ENCODE results near the gene PASK.
A peak's percentile ranks its signal among the peaks of the same experiment; 100 is the strongest.
"Not testable (repeated sequence)": the region's sequence is repeated elsewhere in the genome, so short reads cannot be mapped to it uniquely, and the experiment has no call there.

PASK gene

DNA sequence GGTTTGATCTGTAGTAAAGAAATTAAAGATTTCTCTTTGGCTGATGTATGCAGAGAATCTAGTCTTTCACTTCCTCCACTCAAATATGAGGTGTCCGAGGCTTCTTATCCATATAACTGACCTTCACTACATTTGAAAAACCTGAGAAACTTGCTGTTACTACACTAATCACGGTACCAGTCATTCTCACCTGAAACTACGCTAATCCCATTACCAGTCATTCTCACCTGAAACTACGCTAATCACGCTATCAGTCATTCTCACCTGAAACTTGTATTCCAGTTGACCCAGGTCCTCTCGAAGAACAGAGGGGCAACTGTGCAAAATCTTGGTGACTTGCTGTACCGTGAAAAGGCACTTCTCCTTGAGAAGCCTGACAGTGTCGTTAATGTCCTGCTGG lies 52.3 kb downstream of the PASK start:
- no peak for TF ChIP-seq JUND (IDR thresholded peaks at IDR 0.05; ENCODE audit: low read depth)
- DNase-seq (ENCODE audit: low read depth in 1 of 2, low spot score in 1 of 2), result no peak
- in situ Hi-C loops (cut with HindIII; ENCODE audit: low pct_unique_long_range_greater_than_20kb, low sequenced_read_pairs), result no loop called here

GRCh38 chr2:241095594-241096290 lies 53.5 kb downstream of the PASK start:
- in situ Hi-C loops (cut with HindIII; ENCODE audit: low pct_unique_long_range_greater_than_20kb, low sequenced_read_pairs), result no loop called here
- DNase-seq (ENCODE audit: low read depth in 1 of 2, low spot score in 1 of 2), result no peak
- TF ChIP-seq JUND (IDR thresholded peaks at IDR 0.05; ENCODE audit: low read depth), result no peak

DNA sequence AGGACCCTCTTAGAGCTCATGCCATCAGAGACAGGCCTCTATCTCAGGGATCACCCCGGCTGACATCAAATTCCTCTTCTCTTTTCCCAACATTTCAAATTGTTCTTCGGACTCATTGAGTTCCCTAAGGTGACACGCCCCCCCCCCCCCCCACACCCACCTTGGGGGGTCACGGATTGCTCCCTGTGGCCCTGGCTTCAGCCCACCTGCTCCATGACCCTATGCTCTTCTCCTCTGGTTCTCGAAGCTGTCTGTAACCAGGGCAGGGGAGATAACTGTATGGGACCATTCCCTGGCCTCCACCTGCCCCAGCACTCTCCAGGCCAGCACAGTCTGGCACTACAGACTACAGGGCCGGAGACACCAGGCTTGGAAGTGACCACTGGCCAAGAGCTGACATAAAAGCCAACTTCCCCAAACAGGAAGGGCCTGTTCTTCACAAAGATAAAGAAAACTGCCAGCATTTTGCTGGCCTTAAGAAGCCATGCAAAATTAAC lies 54.3 kb downstream of the PASK start:
- TF ChIP-seq JUND (IDR thresholded peaks at IDR 0.05; ENCODE audit: low read depth), result no peak
- in situ Hi-C loops (cut with HindIII; ENCODE audit: low pct_unique_long_range_greater_than_20kb, low sequenced_read_pairs), result no loop called here
- DNase-seq (ENCODE audit: low read depth in 1 of 2, low spot score in 1 of 2), result no peak

GRCh38 chr2:241094172-241094571 lies 55.1 kb downstream of the PASK start:
- TF ChIP-seq JUND (IDR thresholded peaks at IDR 0.05; ENCODE audit: low read depth), result no peak
- no peak for DNase-seq (ENCODE audit: low read depth in 1 of 2, low spot score in 1 of 2)
- in situ Hi-C loops (cut with HindIII; ENCODE audit: low pct_unique_long_range_greater_than_20kb, low sequenced_read_pairs), result no loop called here

- in situ Hi-C loops (cut with HindIII; ENCODE audit: low pct_unique_long_range_greater_than_20kb, low sequenced_read_pairs), result not testable (repeated sequence)
- peak in 1 of 2 experiments; percentile 80 for DNase-seq (ENCODE audit: low read depth in 1 of 2, low spot score in 1 of 2)
These were observed 56.0 kb downstream of the PASK start for GRCh38 chr2:241093133-241093781.

DNA sequence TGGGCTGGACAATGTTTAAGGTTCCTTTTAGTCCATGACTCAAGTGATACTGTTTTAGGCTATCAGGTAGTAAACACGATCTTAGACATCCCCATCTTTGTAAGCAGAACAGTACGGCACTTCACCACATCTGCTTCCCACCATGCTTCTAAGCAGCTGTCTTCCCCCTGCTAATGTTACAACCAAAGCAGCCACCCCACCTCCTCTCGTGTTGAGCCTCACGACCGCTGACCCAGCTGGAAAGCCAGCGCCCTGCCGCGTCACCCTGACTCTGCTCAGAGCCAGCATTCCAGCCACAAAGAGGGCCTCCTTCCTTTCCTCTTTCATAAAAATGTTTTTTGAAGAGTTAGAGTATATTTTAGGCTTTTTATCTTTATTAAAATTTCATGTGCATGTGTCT lies 56.6 kb downstream of the PASK start:
- DNase-seq (ENCODE audit: low read depth in 1 of 2, low spot score in 1 of 2), result no peak
- no peak for TF ChIP-seq JUND (IDR thresholded peaks at IDR 0.05; ENCODE audit: low read depth)
- in situ Hi-C loops (cut with HindIII; ENCODE audit: low pct_unique_long_range_greater_than_20kb, low sequenced_read_pairs), result no loop called here

DNA sequence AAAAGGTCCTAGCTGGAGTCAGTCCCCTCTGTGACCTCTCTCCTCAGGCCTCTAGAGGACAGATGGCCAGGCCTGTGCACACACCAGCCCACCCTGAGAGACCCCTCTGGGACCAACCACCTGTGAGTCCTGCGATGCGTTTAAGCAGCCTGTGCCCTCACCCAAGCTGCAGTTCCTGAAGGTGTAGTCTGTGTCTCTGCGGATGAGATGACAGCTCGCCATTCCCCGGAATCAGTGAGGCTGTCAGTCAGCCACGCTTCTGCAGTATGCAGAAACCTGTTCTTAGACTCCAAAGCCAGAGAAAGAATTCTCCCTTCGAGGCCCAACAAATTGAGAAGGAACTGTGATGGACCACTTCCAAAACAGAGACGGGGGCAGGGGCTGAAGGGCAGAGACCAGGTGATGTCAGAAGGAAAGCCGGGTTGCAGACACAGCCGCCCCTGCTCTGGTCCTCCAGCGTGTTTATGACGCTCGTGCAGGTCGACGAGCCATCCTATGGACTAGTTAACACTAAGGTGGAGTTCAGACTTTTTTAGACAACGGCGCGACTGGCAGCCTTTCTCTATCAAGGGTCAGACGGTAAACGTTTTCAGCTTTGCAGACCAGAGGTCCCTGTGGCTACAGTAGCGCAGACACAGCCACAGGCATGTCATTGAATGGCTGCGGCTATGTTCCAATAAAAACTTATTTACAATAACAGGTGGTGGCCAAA lies 57.4 kb downstream of the PASK start:
- DNase-seq (ENCODE audit: low read depth in 1 of 2, low spot score in 1 of 2), result no peak

DNA sequence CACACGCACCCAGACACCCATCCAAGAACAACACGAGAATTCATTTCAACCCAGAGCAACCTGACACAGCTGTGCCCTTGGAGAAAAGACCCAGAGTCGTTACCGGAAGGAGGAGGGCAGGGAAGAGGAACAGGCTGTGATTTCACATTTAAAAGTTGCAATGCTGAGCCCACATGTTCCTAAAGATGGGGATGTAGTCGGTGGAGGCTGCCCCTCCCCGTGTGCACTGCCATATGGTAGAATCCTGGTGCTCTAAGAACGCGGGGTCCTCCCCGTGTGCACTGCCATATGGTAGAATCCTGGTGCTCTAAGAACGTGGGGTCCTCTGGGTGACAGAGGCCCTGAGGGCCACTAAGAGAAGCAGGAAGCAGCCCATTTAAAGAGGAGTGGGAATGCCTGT lies 58.1 kb downstream of the PASK start:
- TF ChIP-seq JUND (IDR thresholded peaks at IDR 0.05; ENCODE audit: low read depth), result no peak
- DNase-seq (ENCODE audit: low read depth in 1 of 2, low spot score in 1 of 2), result no peak
- in situ Hi-C loops (cut with HindIII; ENCODE audit: low pct_unique_long_range_greater_than_20kb, low sequenced_read_pairs), result no loop called here

More for the DNA sequence above, 57.4 kb downstream of the PASK start:
- no peak for TF ChIP-seq JUND (IDR thresholded peaks at IDR 0.05; ENCODE audit: low read depth)
- in situ Hi-C loops (cut with HindIII; ENCODE audit: low pct_unique_long_range_greater_than_20kb, low sequenced_read_pairs), result no loop called here

- no peak for DNase-seq (ENCODE audit: low read depth in 1 of 2, low spot score in 1 of 2)
- no peak for TF ChIP-seq JUND (IDR thresholded peaks at IDR 0.05; ENCODE audit: low read depth)
- in situ Hi-C loops (cut with HindIII; ENCODE audit: low pct_unique_long_range_greater_than_20kb, low sequenced_read_pairs), result no loop called here
These were observed 60.2 kb downstream of the PASK start for GRCh38 chr2:241088791-241089732.

DNA sequence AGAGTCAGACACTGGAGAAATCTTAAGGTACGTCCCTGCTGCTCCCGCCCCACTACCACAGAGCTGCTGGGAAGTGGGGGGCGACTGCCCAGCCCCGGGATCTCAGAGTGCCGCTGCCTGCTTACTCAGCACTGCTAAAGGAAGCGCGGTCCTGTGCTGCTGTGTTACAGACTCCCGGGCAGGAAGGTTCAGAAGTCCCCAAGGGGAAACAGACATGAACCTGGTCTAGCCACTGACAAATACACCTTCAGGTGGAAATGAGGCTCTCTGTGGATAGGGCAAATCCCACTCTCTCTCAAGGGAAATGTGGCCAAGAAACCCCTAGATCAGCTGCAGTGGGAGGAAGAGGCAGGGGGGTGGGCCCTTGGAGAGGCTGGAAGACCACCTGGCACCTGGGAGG lies 60.9 kb downstream of the PASK start:
- in situ Hi-C loops (cut with HindIII; ENCODE audit: low pct_unique_long_range_greater_than_20kb, low sequenced_read_pairs), result no loop called here
- TF ChIP-seq JUND (IDR thresholded peaks at IDR 0.05; ENCODE audit: low read depth), result no peak
- DNase-seq (ENCODE audit: low read depth in 1 of 2, low spot score in 1 of 2), result no peak

DNA sequence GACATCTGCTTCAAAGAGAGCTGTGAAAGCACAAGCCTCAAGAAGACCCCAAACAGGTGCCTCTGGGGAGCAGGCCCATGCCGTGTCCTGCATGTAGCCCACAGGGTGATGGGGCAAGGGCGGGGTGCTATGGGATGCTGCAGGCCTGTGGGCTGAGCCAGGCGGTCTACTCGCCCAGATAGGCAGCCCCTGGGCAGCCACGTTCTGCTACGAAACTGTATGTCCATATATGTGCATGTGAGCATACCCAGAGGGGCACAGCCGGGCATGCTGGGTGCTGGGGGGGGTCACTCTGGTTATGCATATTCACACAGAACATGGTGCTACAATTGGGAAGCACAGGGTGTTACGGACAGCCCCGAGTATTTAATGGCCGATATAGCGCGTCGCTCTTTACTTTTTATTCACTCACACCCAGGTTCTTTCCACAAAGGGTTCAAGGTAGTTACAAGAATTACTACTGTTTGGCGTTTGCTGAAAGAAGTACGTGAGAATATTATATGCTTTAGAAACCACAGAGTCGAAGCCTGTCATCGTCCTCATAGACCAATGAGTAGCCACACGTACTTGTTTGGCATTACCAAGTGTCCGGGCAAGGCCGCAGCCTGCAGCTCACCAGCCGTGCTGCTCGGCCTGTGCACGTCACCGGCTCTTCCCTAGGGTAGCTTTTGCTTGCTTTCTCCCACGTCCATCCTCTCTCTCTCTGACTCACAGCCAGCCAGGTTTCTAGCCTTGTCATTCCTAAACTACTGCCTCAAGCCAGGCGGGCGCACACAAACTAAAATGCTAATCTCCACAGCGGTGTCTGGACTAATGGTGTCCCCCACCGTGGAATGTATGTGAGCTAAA lies 61.6 kb downstream of the PASK start:
- no peak for TF ChIP-seq JUND (IDR thresholded peaks at IDR 0.05; ENCODE audit: low read depth)
- DNase-seq (ENCODE audit: low read depth in 1 of 2, low spot score in 1 of 2), result no peak
- in situ Hi-C loops (cut with HindIII; ENCODE audit: low pct_unique_long_range_greater_than_20kb, low sequenced_read_pairs), result no loop called here

Measured in T47D (cell line).